ENCODE measurements around the gene CIP2A. TPM values are rescaled to one million over a fixed set of nuclear protein-coding genes. Genes with fewer than 3 reads are reported as not detected.

The CIP2A gene
- total and polyA plus RNA-seq, 2 of the 13 experiments (the other 11 are each of a cell fraction or from before 2014, with no cell fraction given) = 7.8 to 36.9 TPM

GRCh38 chr3:108589081-108589997 is at the start of gene CIP2A, which contains the start of gene DZIP3 (continued):
- TF ChIP-seq SRSF4 (IDR thresholded peaks at IDR 0.05; ENCODE audit: low read depth, low read length, poor library complexity, severe bottlenecking) = no peak
- TF ChIP-seq ZFYVE20 (CRISPR knock-in tag; IDR thresholded peaks at IDR 0.05; ENCODE audit: borderline replicate concordance, low read depth) = no peak
- 0 out of 2 replicates have a peak, but pooled peaks have one; percentile 61 for TF ChIP-seq ZNF335 (CRISPR knock-in tag; IDR thresholded peaks at IDR 0.05)
- TF ChIP-seq TCF12 (IDR thresholded peaks at IDR 0.05) = no peak
- TF ChIP-seq TCF12 (CRISPR knock-in tag; IDR thresholded peaks at IDR 0.05) = no peak
- TF ChIP-seq ZNF770 (CRISPR knock-in tag; IDR thresholded peaks at IDR 0.05) = 0 out of 2 replicates have a peak, but pooled peaks have one; percentile 55
- no peak for TF ChIP-seq TBX3 (IDR thresholded peaks at IDR 0.05; ENCODE audit: borderline replicate concordance)
- no peak for TF ChIP-seq ZFAT (CRISPR knock-in tag; conservative IDR thresholded peaks at IDR 0.05)
- TF ChIP-seq ELF1 (CRISPR knock-in tag; IDR thresholded peaks at IDR 0.05) = peak; percentile 92
- TF ChIP-seq IRX3 (CRISPR knock-in tag; IDR thresholded peaks at IDR 0.05; ENCODE audit: borderline replicate concordance, low read depth) = no peak; the same call in 1 of the 2 replicates
- TF ChIP-seq KAT8 (CRISPR knock-in tag; IDR thresholded peaks at IDR 0.05) = peak; percentile 91
- no peak for TF ChIP-seq PREB (CRISPR knock-in tag; IDR thresholded peaks at IDR 0.05)
- TF ChIP-seq SNAPC5 (CRISPR knock-in tag; IDR thresholded peaks at IDR 0.05; ENCODE audit: borderline replicate concordance) = 0 out of 2 replicates have a peak, but pooled peaks have one; percentile 35
- TF ChIP-seq ZBTB43 (CRISPR knock-in tag; conservative IDR thresholded peaks at IDR 0.05) = no peak; the same call in 1 of the 2 replicates
- TF ChIP-seq ZFP36 (IDR thresholded peaks at IDR 0.05; ENCODE audit: borderline replicate concordance, low read depth, low read length, partially characterized antibody) = no peak
- no peak for TF ChIP-seq NFE2L1 (CRISPR knock-in tag; IDR thresholded peaks at IDR 0.05; ENCODE audit: borderline replicate concordance)
- TF ChIP-seq ZNF160 (CRISPR knock-in tag; IDR thresholded peaks at IDR 0.05) = no peak; the same call in 1 of the 2 replicates
- TF ChIP-seq FOXK2 (IDR thresholded peaks at IDR 0.05) = no peak
- no peak for TF ChIP-seq ZNF296 (CRISPR knock-in tag; conservative IDR thresholded peaks at IDR 0.05)
- TF ChIP-seq ZNF569 (CRISPR knock-in tag; IDR thresholded peaks at IDR 0.05; ENCODE audit: borderline replicate concordance) = no peak
- no peak for TF ChIP-seq HNF4G (IDR thresholded peaks at IDR 0.05; ENCODE audit: borderline replicate concordance, low read depth, low read length)
- TF ChIP-seq HNF4G (CRISPR knock-in tag; IDR thresholded peaks at IDR 0.05; ENCODE audit: borderline replicate concordance, low read depth) = peak; percentile 8; the same call in 1 of the 2 replicates
- TF ChIP-seq ZNF232 (CRISPR knock-in tag; IDR thresholded peaks at IDR 0.05; ENCODE audit: borderline replicate concordance) = peak; percentile 31; the same call in 1 of the 2 replicates
- 0 out of 2 replicates have a peak, but pooled peaks have one; percentile 49 for TF ChIP-seq AKAP8 (CRISPR knock-in tag; IDR thresholded peaks at IDR 0.05)
- TF ChIP-seq ZSCAN12 (CRISPR knock-in tag; IDR thresholded peaks at IDR 0.05) = 0 out of 2 replicates have a peak, but pooled peaks have one; percentile 72
